ENCODE measurements around the gene RIPK4. TPM values are rescaled to one million over a fixed set of nuclear protein-coding genes. Genes with fewer than 3 reads are reported as not detected.

Gene RIPK4
- total and polyA plus RNA-seq, 2 of the 13 experiments (the other 11 are each of a cell fraction or from before 2014, with no cell fraction given), result 3.1 to 4.9 TPM

DNA sequence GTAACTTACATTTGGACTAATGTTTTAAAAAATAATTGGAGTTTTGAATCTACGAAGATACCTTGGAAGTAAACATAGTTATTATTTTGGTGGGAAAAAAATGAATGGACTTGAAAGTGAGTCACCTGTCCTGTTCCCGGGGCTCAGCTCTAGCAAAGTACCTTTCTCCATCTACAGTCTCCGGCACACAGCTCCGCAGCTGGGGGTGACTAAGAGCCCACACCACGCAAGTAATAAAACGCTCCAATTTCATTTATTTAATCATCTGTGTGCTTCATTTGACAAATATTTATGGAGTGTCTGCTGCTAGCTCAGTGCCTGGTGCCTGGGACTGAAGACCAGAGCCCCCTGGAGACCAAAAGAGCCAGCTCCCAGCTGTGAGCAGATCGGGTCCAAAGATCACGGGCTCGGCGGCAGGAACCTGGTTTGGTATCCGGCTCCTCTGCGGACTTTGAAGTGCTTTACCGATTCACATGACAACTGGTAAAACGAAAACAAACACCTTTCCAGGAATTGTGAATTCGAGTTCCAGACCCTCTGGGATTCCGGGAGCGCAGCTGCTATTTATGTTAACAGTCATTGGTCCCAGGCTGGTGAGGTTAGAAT, 1.7 kb upstream of the RIPK4 start (continued):
- no peak for TF ChIP-seq CEBPZ (IDR thresholded peaks at IDR 0.05; ENCODE audit: low read length)
- TF ChIP-seq REXO4 (CRISPR knock-in tag; IDR thresholded peaks at IDR 0.05; ENCODE audit: borderline replicate concordance), result no peak
- no peak for TF ChIP-seq KLF6 (CRISPR knock-in tag; IDR thresholded peaks at IDR 0.05)
- no peak for TF ChIP-seq CEBPG (CRISPR knock-in tag; IDR thresholded peaks at IDR 0.05)
- peak; percentile 51; the same call in 1 of the 2 replicates for TF ChIP-seq THAP11 (CRISPR knock-in tag; IDR thresholded peaks at IDR 0.05)
- no peak for TF ChIP-seq REPIN1 (CRISPR knock-in tag; IDR thresholded peaks at IDR 0.05; ENCODE audit: borderline replicate concordance, low read depth)
- no peak for TF ChIP-seq DZIP1 (CRISPR knock-in tag; IDR thresholded peaks at IDR 0.05)
- TF ChIP-seq, protein P1, sequence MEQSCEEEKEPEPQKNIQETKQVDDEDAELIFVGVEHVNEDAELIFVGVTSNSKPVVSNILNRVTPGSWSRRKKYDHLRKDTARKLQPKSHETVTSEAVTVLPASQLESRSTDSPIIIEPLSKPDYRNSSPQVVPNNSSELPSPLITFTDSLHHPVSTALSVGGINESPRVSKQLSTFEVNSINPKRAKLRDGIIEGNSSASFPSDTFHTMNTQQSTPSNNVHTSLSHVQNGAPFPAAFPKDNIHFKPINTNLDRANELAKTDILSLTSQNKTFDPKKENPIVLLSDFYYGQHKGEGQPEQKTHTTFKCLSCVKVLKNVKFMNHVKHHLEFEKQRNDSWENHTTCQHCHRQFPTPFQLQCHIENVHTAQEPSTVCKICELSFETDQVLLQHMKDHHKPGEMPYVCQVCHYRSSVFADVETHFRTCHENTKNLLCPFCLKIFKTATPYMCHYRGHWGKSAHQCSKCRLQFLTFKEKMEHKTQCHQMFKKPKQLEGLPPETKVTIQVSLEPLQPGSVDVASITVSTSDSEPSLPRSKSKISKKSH (CRISPR knock-in tag; IDR thresholded peaks at IDR 0.05; ENCODE audit: borderline replicate concordance), result no peak
- no peak for TF ChIP-seq GRHL1 (CRISPR knock-in tag; conservative IDR thresholded peaks at IDR 0.05)
- TF ChIP-seq BCLAF1 (IDR thresholded peaks at IDR 0.05), result no peak
- TF ChIP-seq ZC3H4 (CRISPR knock-in tag; IDR thresholded peaks at IDR 0.05; ENCODE audit: borderline replicate concordance), result no peak
- no peak for TF ChIP-seq PRDM15 (CRISPR knock-in tag; IDR thresholded peaks at IDR 0.05)
